ENCODE measurements around the gene COX7A2L. TPM values are rescaled to one million over a fixed set of nuclear protein-coding genes. Genes with fewer than 3 reads are reported as not detected.
A peak's percentile ranks its signal among the peaks of the same experiment; 100 is the strongest.

Gene COX7A2L
- polyA plus RNA-seq, 1 experiment: 245 TPM

DNA sequence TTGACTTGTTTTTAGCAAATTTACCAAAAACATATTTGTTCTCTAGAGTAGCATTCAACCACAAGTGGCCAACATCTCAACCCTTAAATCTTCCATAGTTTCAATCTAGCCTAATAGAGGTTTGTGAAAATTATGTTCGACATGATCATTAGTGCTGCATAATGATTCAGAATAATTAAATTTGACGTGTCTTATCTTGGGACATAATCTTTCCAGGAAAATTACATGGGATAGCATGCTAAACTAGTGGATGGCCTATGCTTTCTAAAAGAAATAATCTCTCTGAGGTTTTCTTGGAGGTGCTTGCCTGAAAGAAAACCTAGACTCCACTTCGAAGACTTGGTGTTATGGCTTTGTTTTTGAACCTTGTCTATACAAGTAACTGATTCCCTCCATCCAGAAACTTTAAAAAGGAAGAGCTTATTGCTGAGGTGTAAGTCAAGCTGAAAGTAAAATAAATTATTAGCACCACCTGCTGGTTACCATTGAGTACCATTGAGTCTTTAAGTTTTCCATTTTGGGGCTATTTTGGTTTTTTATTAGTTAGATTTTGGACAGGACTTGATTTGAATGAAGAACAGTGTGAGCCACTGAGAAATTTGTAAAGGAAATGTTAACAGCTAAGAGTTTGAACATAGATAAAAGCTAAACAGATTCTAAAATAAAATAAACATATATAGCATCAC lies 32.7 kb downstream of the COX7A2L start:
- Histone ChIP-seq H3K27me3 (ENCODE audit: control insufficient read depth, insufficient read depth, low read length) (no peaks in the 10 kb centered on the region), H3K4me3 (ENCODE audit: low read depth, low read length) (no peak overlapping the region), H3K9me3 (ENCODE audit: control insufficient read depth, insufficient read depth, low read length) (no peaks in the 10 kb centered on the region), H3K27ac (ENCODE audit: low read depth, low read length) (no peak overlapping the region)
- POLR2A ChIA-PET: interaction anchor here (0.6 kb wide), 1 partner anchor 13 kb away, joined by 3 read pairs; no protein-coding TSS in a partner anchor
- CTCF ChIA-PET: interaction anchor here (0.7 to 5.3 kb wide), 33 partner anchors 8 to 487 kb away, joined by 3 to 105 read pairs (median 4); no protein-coding TSS in a partner anchor
- TF ChIP-seq CTCF (IDR thresholded peaks at IDR 0.05; ENCODE audit: low read depth, low read length): peak; percentile 54
- no peak for DNase-seq (ENCODE audit: low read depth, low spot score)

GRCh38 chr2:42327125-42327524 lies 33.9 kb downstream of the COX7A2L start:
- Histone ChIP-seq H3K9me3 (ENCODE audit: control insufficient read depth, insufficient read depth, low read length) (no peaks in the 10 kb centered on the region), H3K27me3 (ENCODE audit: control insufficient read depth, insufficient read depth, low read length) (no peaks in the 10 kb centered on the region), H3K4me3 (ENCODE audit: low read depth, low read length) (no peak overlapping the region), H3K27ac (ENCODE audit: low read depth, low read length) (no peak overlapping the region)
- TF ChIP-seq CTCF (IDR thresholded peaks at IDR 0.05; ENCODE audit: low read depth, low read length): no peak
- DNase-seq (ENCODE audit: low read depth, low spot score): no peak
- CTCF ChIA-PET: interaction anchor here (2.9 to 5.3 kb wide), 3 partner anchors 231 to 240 kb away, joined by 17 to 105 read pairs (median 22); no protein-coding TSS in a partner anchor
- POLR2A ChIA-PET: no interaction called here

- no peak overlapping the region for H3K27ac ChIP-seq (ENCODE audit: low read depth, low read length)
- no peak for DNase-seq (ENCODE audit: low read depth, low spot score)
- POLR2A ChIA-PET: no interaction called here
- H3K9me3 ChIP-seq (ENCODE audit: control insufficient read depth, insufficient read depth, low read length): no peaks in the 10 kb centered on the region
- TF ChIP-seq CTCF (IDR thresholded peaks at IDR 0.05; ENCODE audit: low read depth, low read length): no peak
- H3K4me3 ChIP-seq (ENCODE audit: low read depth, low read length): no peak overlapping the region
- CTCF ChIA-PET: interaction anchor here (0.6 to 5.3 kb wide), 2 partner anchors 118 to 229 kb away, joined by 3 to 105 read pairs; no protein-coding TSS in a partner anchor
- no peaks in the 10 kb centered on the region for H3K27me3 ChIP-seq (ENCODE audit: control insufficient read depth, insufficient read depth, low read length)
Observed at GRCh38 chr2:42325609-42326008, 35.4 kb downstream of the COX7A2L start.

DNA sequence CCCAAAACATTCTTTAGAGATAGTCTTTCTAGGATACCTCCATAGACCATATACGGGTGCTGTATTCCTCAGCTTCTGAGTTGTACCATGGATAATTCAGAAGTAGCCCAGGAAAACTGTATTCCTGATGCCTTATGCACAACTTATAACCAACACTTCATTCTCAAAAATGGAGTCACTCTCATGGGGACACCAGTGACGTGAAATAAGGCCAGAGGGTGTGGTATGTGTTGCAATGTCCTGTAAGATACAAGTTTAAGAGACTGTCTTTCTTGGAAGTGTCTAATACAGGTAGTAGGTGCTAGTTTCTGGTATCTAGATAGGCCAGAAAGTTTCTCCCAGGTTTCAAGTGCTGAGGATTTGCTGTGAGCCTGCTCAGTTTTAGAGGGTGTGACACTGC lies 36.1 kb downstream of the COX7A2L start:
- Histone ChIP-seq H3K4me3 (ENCODE audit: low read depth, low read length) (no peak overlapping the region), H3K27ac (ENCODE audit: low read depth, low read length) (no peak overlapping the region), H3K9me3 (ENCODE audit: control insufficient read depth, insufficient read depth, low read length) (no peaks in the 10 kb centered on the region), H3K27me3 (ENCODE audit: control insufficient read depth, insufficient read depth, low read length) (no peaks in the 10 kb centered on the region)
- ChIA-PET CTCF (interaction anchor here (0.6 to 5.3 kb wide), 2 partner anchors 118 to 228 kb away, joined by 3 to 105 read pairs; no protein-coding TSS in a partner anchor), POLR2A (no interaction called here)
- no peak for TF ChIP-seq CTCF (IDR thresholded peaks at IDR 0.05; ENCODE audit: low read depth, low read length)
- DNase-seq (ENCODE audit: low read depth, low spot score): no peak

- CTCF ChIA-PET: no interaction called here
Observed at GRCh38 chr2:42324244-42324643, 36.8 kb downstream of the COX7A2L start.

More at GRCh38 chr2:42324244-42324643, 36.8 kb downstream of the COX7A2L start:
- DNase-seq (ENCODE audit: low read depth, low spot score): no peak
- Histone ChIP-seq H3K27me3 (ENCODE audit: control insufficient read depth, insufficient read depth, low read length) (no peaks in the 10 kb centered on the region), H3K9me3 (ENCODE audit: control insufficient read depth, insufficient read depth, low read length) (no peaks in the 10 kb centered on the region), H3K4me3 (ENCODE audit: low read depth, low read length) (no peak overlapping the region), H3K27ac (ENCODE audit: low read depth, low read length) (no peak overlapping the region)
- no peak for TF ChIP-seq CTCF (IDR thresholded peaks at IDR 0.05; ENCODE audit: low read depth, low read length)
- POLR2A ChIA-PET: no interaction called here

Measured in AG04450 (cell line).